ENCODE data around the gene SYN1. TPM values are rescaled to one million over a fixed set of nuclear protein-coding genes. Genes with fewer than 3 reads are reported as not detected.

The SYN1 gene
- total RNA-seq, 1 experiment from 2014 or later, result 11.7 TPM

DNA sequence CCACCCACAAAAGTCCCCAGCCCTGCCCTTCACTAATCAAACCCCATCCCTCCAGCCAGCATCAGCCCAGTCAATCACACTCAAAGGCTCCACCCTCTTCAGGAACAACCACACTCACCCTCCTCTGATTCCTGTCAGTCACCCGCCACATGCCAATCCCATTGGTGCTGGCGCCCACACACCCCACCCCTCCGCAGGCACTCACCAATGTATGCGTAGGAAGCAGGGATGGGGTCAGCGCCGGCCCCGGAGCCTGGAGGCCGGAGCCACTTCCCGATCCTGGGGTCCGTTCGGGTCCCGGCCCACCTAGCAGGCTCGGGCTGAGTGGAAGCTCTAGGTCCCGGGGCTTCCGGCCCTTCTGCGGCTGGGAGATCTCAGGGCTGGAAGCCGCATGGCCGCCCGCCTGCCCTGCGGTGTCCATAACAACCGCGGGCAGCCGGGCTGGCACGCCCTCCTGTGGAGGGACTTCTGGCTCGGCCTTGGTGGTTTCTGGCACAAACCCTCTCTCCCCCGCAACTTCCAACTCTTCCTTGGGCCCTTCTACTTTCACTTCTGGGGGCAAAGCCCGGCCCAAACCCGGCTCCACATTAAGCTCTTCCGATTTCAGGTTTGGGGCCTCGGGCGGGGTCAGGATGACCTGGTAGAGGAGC is 18.0 kb upstream of the SYN1 start:
- WGBS (ENCODE audit: extremely low coverage, insufficient read length, low lambda C conversion rate), result no CpG with 5 or more reads among the region's 31 CpGs
- Histone ChIP-seq H3K18ac (ENCODE audit: insufficient read length, low read depth, low read length) (no peak overlapping the region), H3K79me1 (ENCODE audit: insufficient read depth, low read depth, low read length, poor library complexity, severe bottlenecking) (no peaks in the 10 kb centered on the region), H3K27ac (ENCODE audit: insufficient read length, low read depth, low read length) (no peak overlapping the region), H3K23ac (ENCODE audit: insufficient read length, low read depth, low read length) (no peak overlapping the region), H2BK12ac (ENCODE audit: insufficient read length, low read depth, low read length) (no peak overlapping the region), H3K9me3 (ENCODE audit: control insufficient read depth, low read depth, low read length) (peaks cover 44% of the 10 kb centered on the region), H4K91ac (ENCODE audit: insufficient read length, low read depth, low read length) (no peak overlapping the region), H3T11ph (ENCODE audit: low read length) (no peak overlapping the region), H2BK20ac (ENCODE audit: low read depth, low read length, poor library complexity, severe bottlenecking) (no peak overlapping the region), H4K5ac (ENCODE audit: insufficient read length, low read depth, low read length) (no peak overlapping the region), H2AK5ac (ENCODE audit: insufficient read length, low read length) (no peak overlapping the region), H3K23me2 (ENCODE audit: insufficient read length, low read depth, low read length, poor library complexity, severe bottlenecking) (no peaks in the 10 kb centered on the region), H3K9ac (ENCODE audit: extremely low read depth, insufficient read length, low read length) (no peak overlapping the region), H2AFZ (ENCODE audit: low read length) (no peak overlapping the region), H3K14ac (ENCODE audit: insufficient read depth, low read length) (no peak overlapping the region), H3K79me2 (ENCODE audit: insufficient read depth, low read length) (no peaks in the 10 kb centered on the region), H2BK5ac (ENCODE audit: insufficient read length, low read length) (no peak overlapping the region), H4K20me1 (ENCODE audit: control insufficient read depth, insufficient read depth, insufficient read length) (no peaks in the 10 kb centered on the region), H3K56ac (ENCODE audit: insufficient read length, low read depth, low read length) (no peak overlapping the region), H3K4me1 (ENCODE audit: insufficient read depth, low read length) (no peaks in the 10 kb centered on the region; the same call in 1 of the 2 replicates), H2BK120ac (ENCODE audit: low read depth, low read length, poor library complexity, severe bottlenecking) (no peak overlapping the region), H3K27me3 (ENCODE audit: insufficient read depth, low read length) (no peaks in the 10 kb centered on the region), H3K4ac (ENCODE audit: low read depth, low read length) (no peak overlapping the region), H2BK15ac (ENCODE audit: low read depth, low read length) (no peak overlapping the region), H3K4me2 (ENCODE audit: insufficient read depth, insufficient read length, low read length) (no peak overlapping the region), H4K8ac (replicated peaks; ENCODE audit: insufficient read length, low read depth, low read length) (no peak overlapping the region)
- Mint-ChIP-seq H3K4me3 (no peak overlapping the region; a peak in 2 of 5 replicates), H3K27ac (no peak overlapping the region; a peak in 1 of 7 replicates), H3K9me3 (peaks cover 61 to 70% of the 10 kb centered on the region in 2 experiments), H3K27me3 (ENCODE audit: low read depth) (no peaks in the 10 kb centered on the region; the same call in 1 of the 2 replicates), H3K4me1 (peaks cover 0 to 12% of the 10 kb centered on the region in 2 experiments; a peak in 2 of 4 replicates), H3K36me3 (ENCODE audit: insufficient read depth in 1 of 3, low read depth in 3 of 3) (peaks cover 58 to 62% (median 58%) of the 10 kb centered on the region in 3 experiments)
- DNase-seq, result peak; percentile 91
- TF ChIP-seq, protein P1, sequence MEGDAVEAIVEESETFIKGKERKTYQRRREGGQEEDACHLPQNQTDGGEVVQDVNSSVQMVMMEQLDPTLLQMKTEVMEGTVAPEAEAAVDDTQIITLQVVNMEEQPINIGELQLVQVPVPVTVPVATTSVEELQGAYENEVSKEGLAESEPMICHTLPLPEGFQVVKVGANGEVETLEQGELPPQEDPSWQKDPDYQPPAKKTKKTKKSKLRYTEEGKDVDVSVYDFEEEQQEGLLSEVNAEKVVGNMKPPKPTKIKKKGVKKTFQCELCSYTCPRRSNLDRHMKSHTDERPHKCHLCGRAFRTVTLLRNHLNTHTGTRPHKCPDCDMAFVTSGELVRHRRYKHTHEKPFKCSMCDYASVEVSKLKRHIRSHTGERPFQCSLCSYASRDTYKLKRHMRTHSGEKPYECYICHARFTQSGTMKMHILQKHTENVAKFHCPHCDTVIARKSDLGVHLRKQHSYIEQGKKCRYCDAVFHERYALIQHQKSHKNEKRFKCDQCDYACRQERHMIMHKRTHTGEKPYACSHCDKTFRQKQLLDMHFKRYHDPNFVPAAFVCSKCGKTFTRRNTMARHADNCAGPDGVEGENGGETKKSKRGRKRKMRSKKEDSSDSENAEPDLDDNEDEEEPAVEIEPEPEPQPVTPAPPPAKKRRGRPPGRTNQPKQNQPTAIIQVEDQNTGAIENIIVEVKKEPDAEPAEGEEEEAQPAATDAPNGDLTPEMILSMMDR (conservative IDR thresholded peaks at IDR 0.05), result no peak
